K562 (cell line): Measurements from ENCODE around the gene ANO4. TPM values are rescaled to one million over a fixed set of nuclear protein-coding genes. Genes with fewer than 3 reads are reported as not detected.

ENCODE experiments used
- FOXA3 ChIP-seq, 2 experiments: fragments of 450-650 bp in 1 of 2; sonication (generic) in 1 of 2; formaldehyde crosslinking; IDR thresholded peaks in 1 of 2; conservative IDR thresholded peaks in 1 of 2; 2 replicates each; pipeline versions ENCODE4 v1.4.0 to v1.8.0; 2020 to 2022; ENCODE audit warnings: mild to moderate bottlenecking in 2 of 2, missing genetic modification reagents in 1 of 2
- SRSF1 ChIP-seq: fragments of 200-400 bp; formaldehyde crosslinking; IDR thresholded peaks from 2 replicates; pipeline ENCODE4 v1.6.1; 2017; ENCODE audit warnings: mild to moderate bottlenecking, low read depth, low read length, moderate library complexity
- ZNF717 ChIP-seq: fragments of 250-450 bp; sonication (Bioruptor Pico); IDR thresholded peaks from 2 replicates; pipeline ENCODE4 v1.5.0; 2021
- polyA plus RNA-seq, 8 experiments: library from polyadenylated mRNA; depleted of rRNA in 4 of 8; stranded (reverse) in 5 of 8; unstranded in 3 of 8; fragments of >200 nt; fragmentation: Nextera tagmentation in 2 of 8; fragmentation: Illumina TruSeq in 1 of 8; extraction: Ambion mirVana in 2 of 8; extraction: Trizol in 1 of 8; gene quantifications; 2 replicates each; pipeline versions ENCODE4 v1.2.1 to v1.2.3, GENCODE V29; 2011 to 2014; ENCODE audit warnings: inconsistent platforms in 1 of 8, missing spikeins in 1 of 8
- total RNA-seq, 7 experiments: library from RNA; depleted of rRNA in 6 of 7; stranded (reverse); fragments of >200 nt in 6 of 7; fragmentation: Illumina TruSeq in 2 of 7; extraction: Trizol in 2 of 7; gene quantifications; 2 replicates each; pipeline versions ENCODE4 v1.2.1 to v1.2.3, GENCODE V29; 2011 to 2021; ENCODE audit warnings: low replicate concordance in 1 of 7
- TF ChIP-seq, protein P1 (sequence below), 2 experiments: fragments of 450-650 bp in 1 of 2; sonication (generic) in 1 of 2; formaldehyde crosslinking in 1 of 2; IDR thresholded peaks; 2 replicates each; pipeline versions ENCODE4 v1.7.1 to v1.9.0; 2016 to 2022; ENCODE audit warnings: inconsistent platforms in 1 of 2, mild to moderate bottlenecking in 1 of 2, missing genetic modification reagents in 1 of 2
- TF ChIP-seq, protein P2 (sequence below), 3 experiments: IDR thresholded peaks in 2 of 3; conservative IDR thresholded peaks in 1 of 3; 2 replicates each; pipeline ENCODE4 v1.5.1; 2011 to 2012; ENCODE audit warnings: low read length in 3 of 3, mild to moderate bottlenecking in 3 of 3, control low read depth in 2 of 3, improper control_type of control experiment in 1 of 3, inconsistent platforms in 1 of 3, low read depth in 1 of 3, mixed read lengths in 1 of 3, moderate library complexity in 1 of 3; ENCODE audit not compliant: insufficient read depth in 2 of 3
- TF ChIP-seq, protein P3 (sequence below): sonication (generic); formaldehyde crosslinking; IDR thresholded peaks from 2 replicates; pipeline ENCODE4 v1.8.0; 2023; ENCODE audit warnings: mild to moderate bottlenecking, missing genetic modification reagents

The ANO4 gene
- total and polyA plus RNA-seq, 9 of the 15 experiments (the other 6 are each of a cell fraction or from before 2014, with no cell fraction given): not detected

DNA sequence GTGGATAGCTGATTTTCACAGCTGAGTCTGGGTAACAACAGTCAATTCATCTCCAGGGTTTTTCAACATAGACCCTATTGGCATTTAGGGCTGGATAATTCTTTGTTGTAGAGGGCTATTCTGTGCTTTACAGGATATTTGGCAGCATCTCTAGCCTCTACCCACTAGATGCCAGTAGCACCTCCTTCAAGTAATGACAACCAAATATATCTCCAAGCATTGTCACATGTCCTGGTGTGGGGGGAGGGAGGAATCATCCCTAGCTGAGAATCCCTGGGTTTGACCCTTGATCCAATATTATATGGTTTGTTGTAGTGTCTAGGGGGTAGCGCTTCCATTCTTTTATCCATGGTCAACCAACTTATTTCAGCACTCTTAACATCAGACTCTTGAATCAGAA lies 157.2 kb downstream of the ANO4 start (continued):
- TF ChIP-seq, protein P1, sequence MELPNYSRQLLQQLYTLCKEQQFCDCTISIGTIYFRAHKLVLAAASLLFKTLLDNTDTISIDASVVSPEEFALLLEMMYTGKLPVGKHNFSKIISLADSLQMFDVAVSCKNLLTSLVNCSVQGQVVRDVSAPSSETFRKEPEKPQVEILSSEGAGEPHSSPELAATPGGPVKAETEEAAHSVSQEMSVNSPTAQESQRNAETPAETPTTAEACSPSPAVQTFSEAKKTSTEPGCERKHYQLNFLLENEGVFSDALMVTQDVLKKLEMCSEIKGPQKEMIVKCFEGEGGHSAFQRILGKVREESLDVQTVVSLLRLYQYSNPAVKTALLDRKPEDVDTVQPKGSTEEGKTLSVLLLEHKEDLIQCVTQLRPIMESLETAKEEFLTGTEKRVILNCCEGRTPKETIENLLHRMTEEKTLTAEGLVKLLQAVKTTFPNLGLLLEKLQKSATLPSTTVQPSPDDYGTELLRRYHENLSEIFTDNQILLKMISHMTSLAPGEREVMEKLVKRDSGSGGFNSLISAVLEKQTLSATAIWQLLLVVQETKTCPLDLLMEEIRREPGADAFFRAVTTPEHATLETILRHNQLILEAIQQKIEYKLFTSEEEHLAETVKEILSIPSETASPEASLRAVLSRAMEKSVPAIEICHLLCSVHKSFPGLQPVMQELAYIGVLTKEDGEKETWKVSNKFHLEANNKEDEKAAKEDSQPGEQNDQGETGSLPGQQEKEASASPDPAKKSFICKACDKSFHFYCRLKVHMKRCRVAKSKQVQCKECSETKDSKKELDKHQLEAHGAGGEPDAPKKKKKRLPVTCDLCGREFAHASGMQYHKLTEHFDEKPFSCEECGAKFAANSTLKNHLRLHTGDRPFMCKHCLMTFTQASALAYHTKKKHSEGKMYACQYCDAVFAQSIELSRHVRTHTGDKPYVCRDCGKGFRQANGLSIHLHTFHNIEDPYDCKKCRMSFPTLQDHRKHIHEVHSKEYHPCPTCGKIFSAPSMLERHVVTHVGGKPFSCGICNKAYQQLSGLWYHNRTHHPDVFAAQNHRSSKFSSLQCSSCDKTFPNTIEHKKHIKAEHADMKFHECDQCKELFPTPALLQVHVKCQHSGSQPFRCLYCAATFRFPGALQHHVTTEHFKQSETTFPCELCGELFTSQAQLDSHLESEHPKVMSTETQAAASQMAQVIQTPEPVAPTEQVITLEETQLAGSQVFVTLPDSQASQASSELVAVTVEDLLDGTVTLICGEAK (IDR thresholded peaks at IDR 0.05): no peak
- TF ChIP-seq, protein P1 (CRISPR knock-in tag; IDR thresholded peaks at IDR 0.05): no peak
- TF ChIP-seq, protein P2, sequence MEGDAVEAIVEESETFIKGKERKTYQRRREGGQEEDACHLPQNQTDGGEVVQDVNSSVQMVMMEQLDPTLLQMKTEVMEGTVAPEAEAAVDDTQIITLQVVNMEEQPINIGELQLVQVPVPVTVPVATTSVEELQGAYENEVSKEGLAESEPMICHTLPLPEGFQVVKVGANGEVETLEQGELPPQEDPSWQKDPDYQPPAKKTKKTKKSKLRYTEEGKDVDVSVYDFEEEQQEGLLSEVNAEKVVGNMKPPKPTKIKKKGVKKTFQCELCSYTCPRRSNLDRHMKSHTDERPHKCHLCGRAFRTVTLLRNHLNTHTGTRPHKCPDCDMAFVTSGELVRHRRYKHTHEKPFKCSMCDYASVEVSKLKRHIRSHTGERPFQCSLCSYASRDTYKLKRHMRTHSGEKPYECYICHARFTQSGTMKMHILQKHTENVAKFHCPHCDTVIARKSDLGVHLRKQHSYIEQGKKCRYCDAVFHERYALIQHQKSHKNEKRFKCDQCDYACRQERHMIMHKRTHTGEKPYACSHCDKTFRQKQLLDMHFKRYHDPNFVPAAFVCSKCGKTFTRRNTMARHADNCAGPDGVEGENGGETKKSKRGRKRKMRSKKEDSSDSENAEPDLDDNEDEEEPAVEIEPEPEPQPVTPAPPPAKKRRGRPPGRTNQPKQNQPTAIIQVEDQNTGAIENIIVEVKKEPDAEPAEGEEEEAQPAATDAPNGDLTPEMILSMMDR (IDR thresholded peaks at IDR 0.05 in 2 of 3, conservative IDR thresholded peaks at IDR 0.05 in 1 of 3; ENCODE audit: insufficient read depth in 2 of 3, low read depth in 1 of 3, low read length in 3 of 3): no peak
- no peak for TF ChIP-seq FOXA3 (CRISPR knock-in tag; conservative IDR thresholded peaks at IDR 0.05 in 1 of 2, IDR thresholded peaks at IDR 0.05 in 1 of 2)
- TF ChIP-seq SRSF1: no peak
- TF ChIP-seq, protein P3, sequence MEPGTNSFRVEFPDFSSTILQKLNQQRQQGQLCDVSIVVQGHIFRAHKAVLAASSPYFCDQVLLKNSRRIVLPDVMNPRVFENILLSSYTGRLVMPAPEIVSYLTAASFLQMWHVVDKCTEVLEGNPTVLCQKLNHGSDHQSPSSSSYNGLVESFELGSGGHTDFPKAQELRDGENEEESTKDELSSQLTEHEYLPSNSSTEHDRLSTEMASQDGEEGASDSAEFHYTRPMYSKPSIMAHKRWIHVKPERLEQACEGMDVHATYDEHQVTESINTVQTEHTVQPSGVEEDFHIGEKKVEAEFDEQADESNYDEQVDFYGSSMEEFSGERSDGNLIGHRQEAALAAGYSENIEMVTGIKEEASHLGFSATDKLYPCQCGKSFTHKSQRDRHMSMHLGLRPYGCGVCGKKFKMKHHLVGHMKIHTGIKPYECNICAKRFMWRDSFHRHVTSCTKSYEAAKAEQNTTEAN (CRISPR knock-in tag): no peak
- TF ChIP-seq ZNF717 (CRISPR knock-in tag): no peak
